AG04450 (cell line): ENCODE results near the gene PDXP. TPM values are rescaled to one million over a fixed set of nuclear protein-coding genes. Genes with fewer than 3 reads are reported as not detected.
A peak's percentile ranks its signal among the peaks of the same experiment; 100 is the strongest.

Experiments
- CTCF ChIA-PET: fragments of 300-600, 350-600 bp; formaldehyde crosslinking; extraction: SDS; loops from one replicate; lab custom pipeline; 2022; ENCODE audit warnings: antibody characterized with exemption, inconsistent platforms; lab: Charles Lee
- POLR2A ChIA-PET: fragments of 350-600 bp; formaldehyde crosslinking; extraction: SDS; loops from one replicate; lab custom pipeline; 2021; ENCODE audit warnings: antibody characterized with exemption, inconsistent platforms; lab: Yijun Ruan, JAX
- DNase-seq: peaks from one replicate; pipeline ENCODE4 v3.0.0-alpha.2; 2011; ENCODE audit warnings: low read depth, low spot score
- H3K27ac ChIP-seq: one replicate; pipeline ENCODE4 v1.5.1; 2012; ENCODE audit warnings: low read depth, low read length, control low read depth
- H3K27me3 ChIP-seq: one replicate; pipeline ENCODE4 v1.6.0; 2012; ENCODE audit warnings: low read length; ENCODE audit not compliant: control insufficient read depth, insufficient read depth
- H3K4me3 ChIP-seq: 2 replicates; pipeline ENCODE4 v1.5.1; 2011; ENCODE audit warnings: mild to moderate bottlenecking, low read depth, low read length, control low read depth
- H3K9me3 ChIP-seq: 2 replicates; pipeline ENCODE4 v1.5.1; 2012; ENCODE audit warnings: low read length; ENCODE audit not compliant: control insufficient read depth, insufficient read depth
- polyA plus RNA-seq: library from polyadenylated mRNA; depleted of rRNA; stranded (reverse); fragments of >200 nt; gene quantifications from 2 replicates; pipeline ENCODE4 v1.2.3, GENCODE V29; 2011
- TF ChIP-seq, protein P1 (sequence below): IDR thresholded peaks from 2 replicates; pipeline ENCODE4 v1.5.1; 2011; ENCODE audit warnings: low read depth, low read length, control low read depth, inconsistent platforms

The PDXP gene
- polyA plus RNA-seq, 1 experiment: 11.7 TPM

DNA sequence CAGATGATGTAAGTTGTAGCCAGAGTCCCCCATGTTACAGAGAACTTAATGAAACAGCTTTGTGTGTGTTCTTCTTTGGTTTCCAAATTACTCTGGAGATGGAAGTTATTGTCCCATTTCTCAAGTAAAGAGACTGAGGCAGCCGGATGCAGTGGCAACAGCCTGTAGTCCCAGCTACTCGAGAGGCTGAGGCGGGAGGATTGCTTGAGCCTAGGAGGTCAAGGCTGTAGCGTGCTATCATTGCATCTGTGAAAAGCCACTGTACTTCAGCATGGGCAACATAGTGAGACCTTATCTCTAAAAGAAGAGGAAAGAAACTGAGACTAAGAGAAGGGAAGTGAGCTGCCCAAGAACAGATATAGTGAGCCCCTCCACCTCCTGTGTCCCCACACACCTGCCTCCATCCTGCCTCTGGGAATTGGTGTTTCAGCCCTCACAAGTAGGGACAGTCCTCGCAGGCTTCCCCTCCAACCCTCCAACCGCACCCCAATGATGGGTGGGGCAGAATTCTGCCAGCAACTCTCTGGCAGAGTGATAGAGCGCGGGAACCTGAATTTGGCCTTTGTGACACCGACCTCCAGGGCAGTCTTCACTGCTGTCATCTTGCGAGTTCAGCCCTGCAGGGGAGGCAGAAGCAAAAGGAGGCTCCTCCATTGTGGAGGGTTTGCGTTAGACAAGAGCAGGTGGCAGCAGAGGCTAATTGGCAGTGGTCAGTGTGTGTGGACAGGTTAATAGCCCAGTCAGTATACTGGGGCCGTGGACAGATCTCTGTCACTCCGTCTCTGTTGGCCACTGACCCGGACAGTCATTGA, 1.6 kb downstream of the PDXP start:
- peak overlapping the region; percentile 78 for H3K4me3 ChIP-seq
- no peak for DNase-seq
- no peaks in the 10 kb centered on the region for H3K9me3 ChIP-seq
- TF ChIP-seq, protein P1, sequence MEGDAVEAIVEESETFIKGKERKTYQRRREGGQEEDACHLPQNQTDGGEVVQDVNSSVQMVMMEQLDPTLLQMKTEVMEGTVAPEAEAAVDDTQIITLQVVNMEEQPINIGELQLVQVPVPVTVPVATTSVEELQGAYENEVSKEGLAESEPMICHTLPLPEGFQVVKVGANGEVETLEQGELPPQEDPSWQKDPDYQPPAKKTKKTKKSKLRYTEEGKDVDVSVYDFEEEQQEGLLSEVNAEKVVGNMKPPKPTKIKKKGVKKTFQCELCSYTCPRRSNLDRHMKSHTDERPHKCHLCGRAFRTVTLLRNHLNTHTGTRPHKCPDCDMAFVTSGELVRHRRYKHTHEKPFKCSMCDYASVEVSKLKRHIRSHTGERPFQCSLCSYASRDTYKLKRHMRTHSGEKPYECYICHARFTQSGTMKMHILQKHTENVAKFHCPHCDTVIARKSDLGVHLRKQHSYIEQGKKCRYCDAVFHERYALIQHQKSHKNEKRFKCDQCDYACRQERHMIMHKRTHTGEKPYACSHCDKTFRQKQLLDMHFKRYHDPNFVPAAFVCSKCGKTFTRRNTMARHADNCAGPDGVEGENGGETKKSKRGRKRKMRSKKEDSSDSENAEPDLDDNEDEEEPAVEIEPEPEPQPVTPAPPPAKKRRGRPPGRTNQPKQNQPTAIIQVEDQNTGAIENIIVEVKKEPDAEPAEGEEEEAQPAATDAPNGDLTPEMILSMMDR: no peak
- H3K27ac ChIP-seq: no peak overlapping the region
- ChIA-PET CTCF (interaction anchor here (0.6 to 3.4 kb wide), 6 partner anchors 8 to 203 kb away, joined by 3 to 54 read pairs (median 9); no protein-coding TSS in a partner anchor), POLR2A (interaction anchor here (3.9 kb wide), 2 partner anchors 15 to 21 kb away, joined by 38 to 46 read pairs; partner anchors contain the start of gene LGALS1)
- H3K27me3 ChIP-seq: no peaks in the 10 kb centered on the region

- TF ChIP-seq, protein P1: no peak
- H3K4me3 ChIP-seq: peak overlapping the region; percentile 17
- H3K27ac ChIP-seq: peak overlapping the region; percentile 92
- ChIA-PET CTCF (interaction anchor here (1.3 to 2.1 kb wide), 3 partner anchors 11 to 20 kb away, joined by 3 to 18 read pairs (median 13); no protein-coding TSS in a partner anchor), POLR2A (interaction anchor here (1.3 to 3.9 kb wide), 4 partner anchors 9 to 20 kb away, joined by 10 to 52 read pairs (median 42); partner anchors contain the start of gene LGALS1)
- DNase-seq: no peak
- no peaks in the 10 kb centered on the region for H3K27me3 ChIP-seq
- no peaks in the 10 kb centered on the region for H3K9me3 ChIP-seq
These were observed 2.2 kb downstream of the PDXP start for GRCh38 chr22:37660709-37661045.

GRCh38 chr22:37661160-37661924, 2.8 kb downstream of the PDXP start:
- Histone ChIP-seq H3K9me3 (no peaks in the 10 kb centered on the region), H3K27ac (peak overlapping the region; percentile 92), H3K4me3 (peak overlapping the region; percentile 17), H3K27me3 (no peaks in the 10 kb centered on the region)
- ChIA-PET POLR2A (interaction anchor here (1.3 to 3.9 kb wide), 4 partner anchors 8 to 19 kb away, joined by 7 to 52 read pairs (median 24); partner anchors contain the start of gene LGALS1), CTCF (interaction anchor here (0.6 to 2.1 kb wide), 13 partner anchors 9 to 202 kb away, joined by 3 to 18 read pairs (median 3); partner anchors contain the start of gene TRIOBP)
- TF ChIP-seq, protein P1: peak; percentile 60
- DNase-seq: peak; percentile 59

GRCh38 chr22:37662039-37662438, 3.5 kb downstream of the PDXP start:
- TF ChIP-seq, protein P1: no peak
- ChIA-PET POLR2A (interaction anchor here (1.3 to 3.9 kb wide), 4 partner anchors 8 to 19 kb away, joined by 7 to 52 read pairs (median 24); partner anchors contain the start of gene LGALS1), CTCF (interaction anchor here (0.6 to 2.1 kb wide), 9 partner anchors 10 to 130 kb away, joined by 3 to 18 read pairs (median 5); partner anchors contain the start of gene TRIOBP)
- Histone ChIP-seq H3K9me3 (no peaks in the 10 kb centered on the region), H3K4me3 (no peak overlapping the region), H3K27ac (peak overlapping the region; percentile 92), H3K27me3 (no peaks in the 10 kb centered on the region)
- DNase-seq: no peak
